ENCODE results near the gene IL1RAPL2. TPM values are rescaled to one million over a fixed set of nuclear protein-coding genes. Genes with fewer than 3 reads are reported as not detected.

IL1RAPL2 gene
- total and polyA plus RNA-seq, 2 donors (not counting 3 experiments of a cell fraction or from before 2014, with no cell fraction given): not detected

- Histone ChIP-seq H3K9me3 (replicated peaks; ENCODE audit: control insufficient read depth, insufficient read depth, low read length) (no peaks in the 10 kb centered on the region), H3K27me3 (ENCODE audit: control insufficient read depth in 2 of 2, insufficient read depth in 2 of 2, low read length in 2 of 2) (no peaks in the 10 kb centered on the region), H4K20me1 (replicated peaks; ENCODE audit: control insufficient read depth, extremely low read depth, insufficient read depth, low read length) (no peaks in the 10 kb centered on the region), H3K9ac (replicated peaks; ENCODE audit: extremely low read depth, insufficient read depth, low read length) (no peak overlapping the region), H3K27ac (ENCODE audit: insufficient read depth, low read depth, low read length) (no peak overlapping the region), H3K4me2 (ENCODE audit: insufficient read depth, low read length) (no peak overlapping the region), H3K79me2 (ENCODE audit: control insufficient read depth, insufficient read depth, low read length) (no peaks in the 10 kb centered on the region), H2AFZ (ENCODE audit: low read depth, low read length) (no peak overlapping the region), H3K9me1 (replicated peaks; ENCODE audit: control insufficient read depth, extremely low read depth, insufficient read depth, low read length) (no peaks in the 10 kb centered on the region), H3K36me3 (ENCODE audit: control insufficient read depth in 2 of 2, extremely low read depth in 1 of 2, insufficient read depth in 2 of 2, low read length in 2 of 2) (no peaks in the 10 kb centered on the region), H3K4me1 (ENCODE audit: control insufficient read depth, extremely low read depth, insufficient read depth, low read length) (no peaks in the 10 kb centered on the region), H3K4me3 (replicated peaks in 1 of 3; ENCODE audit: insufficient read depth in 1 of 3, low read depth in 1 of 3, low read length in 3 of 3) (no peak overlapping the region)
- no TSS peak for BruUV-seq (replicated peaks)
- dilution Hi-C loops (cut with MboI; ENCODE audit: extremely low pct_ligation_motif_present, low sequenced_read_pairs) (no loop called here), intact Hi-C loops (cut with micrococcal nuclease) (no loop called here)
- FAIRE-seq: no peak
- ChIA-PET POLR2A (no interaction called here), CTCF (no interaction called here)
- TF ChIP-seq POLR2AphosphoS5 (IDR thresholded peaks at IDR 0.05; ENCODE audit: insufficient read depth, low read depth, low read length) (no peak), CTCF (IDR thresholded peaks at IDR 0.05; ENCODE audit: extremely low read depth in 1 of 2, insufficient read depth in 1 of 2, low read depth in 1 of 2, low read length in 2 of 2) (no peak), MAX (IDR thresholded peaks at IDR 0.05; ENCODE audit: insufficient read depth, insufficient read length) (no peak), EZH2 (IDR thresholded peaks at IDR 0.05; ENCODE audit: borderline replicate concordance, low read depth, low read length, severe bottlenecking) (no peak), POLR2A (IDR thresholded peaks at IDR 0.05; ENCODE audit: low read depth, low read length) (no peak), FOS (IDR thresholded peaks at IDR 0.05; ENCODE audit: borderline replicate concordance, insufficient read depth, low read length) (no peak), MYC (IDR thresholded peaks at IDR 0.05; ENCODE audit: low read depth, low read length) (no peak), GATA2 (IDR thresholded peaks at IDR 0.05; ENCODE audit: insufficient read depth, insufficient read length, low read depth, low read length) (no peak), JUN (IDR thresholded peaks at IDR 0.05; ENCODE audit: borderline replicate concordance, insufficient read depth, insufficient read length, low read depth) (no peak)
- DNase-seq (ENCODE audit: low read depth, low spot score): no peak
Observed at GRCh38 chrX:105658136-105658535, 1092.1 kb downstream of the IL1RAPL2 start.
